HEK293 (cell line): ENCODE results near the gene IARS2.

ENCODE experiments used
- ATF2 ChIP-seq: fragments of 450-650 bp; formaldehyde crosslinking; IDR thresholded peaks from 2 replicates; pipeline ENCODE4 v1.5.1; 2016; ENCODE audit warnings: missing biosample characterization, missing genetic modification characterization, low read depth
- CTCF ChIP-seq: fragments of 450-650 bp; formaldehyde crosslinking; IDR thresholded peaks from 2 replicates; pipeline ENCODE4 v1.5.1; 2016; ENCODE audit warnings: missing biosample characterization, missing genetic modification characterization
- KLF9 ChIP-seq: fragments of 450-650 bp; formaldehyde crosslinking; IDR thresholded peaks from 2 replicates; pipeline ENCODE4 v1.5.1; 2016; ENCODE audit warnings: missing biosample characterization, missing genetic modification characterization, low read depth
- YY1 ChIP-seq: fragments of 450-650 bp; formaldehyde crosslinking; IDR thresholded peaks from 2 replicates; pipeline ENCODE4 v1.5.1; 2018; ENCODE audit warnings: missing biosample characterization, missing genetic modification characterization
- ZNF133 ChIP-seq: fragments of 450-650 bp; formaldehyde crosslinking; IDR thresholded peaks from 2 replicates; pipeline ENCODE4 v1.5.1; 2016; ENCODE audit warnings: missing biosample characterization, missing genetic modification characterization
- ZNF184 ChIP-seq: fragments of 450-650 bp; IDR thresholded peaks from 2 replicates; pipeline ENCODE4 v1.5.1; 2018; ENCODE audit warnings: missing biosample characterization, mild to moderate bottlenecking, missing genetic modification characterization
- ZNF426 ChIP-seq: fragments of 450-650 bp; formaldehyde crosslinking; IDR thresholded peaks from 2 replicates; pipeline ENCODE4 v1.5.1; 2017; ENCODE audit warnings: missing biosample characterization, missing genetic modification characterization, mild to moderate bottlenecking, inconsistent platforms, moderate library complexity
- ZNF433 ChIP-seq: fragments of 450-650 bp; formaldehyde crosslinking; IDR thresholded peaks from 2 replicates; pipeline ENCODE4 v1.5.1; 2016; ENCODE audit warnings: missing biosample characterization, missing genetic modification characterization, low read depth
- ZNF558 ChIP-seq: fragments of 450-650 bp; formaldehyde crosslinking; IDR thresholded peaks from 2 replicates; pipeline ENCODE4 v1.5.1; 2016; ENCODE audit warnings: missing biosample characterization, missing genetic modification characterization
- ZNF639 ChIP-seq: fragments of 450-650 bp; formaldehyde crosslinking; IDR thresholded peaks from 2 replicates; pipeline ENCODE4 v1.5.1; 2016; ENCODE audit warnings: missing biosample characterization, missing genetic modification characterization
- ZNF645 ChIP-seq: fragments of 450-650 bp; formaldehyde crosslinking; IDR thresholded peaks from 2 replicates; pipeline ENCODE4; 2016; ENCODE audit warnings: missing biosample characterization, missing genetic modification characterization

- TF ChIP-seq CTCF (tag by site-specific recombination) (no peak), ZNF558 (no peak), ZNF433 (tag by site-specific recombination) (no peak), ZNF184 (tag by site-specific recombination) (no peak), YY1 (tag by site-specific recombination) (no peak), ZNF645 (no peak), ZNF133 (tag by site-specific recombination) (no peak), KLF9 (tag by site-specific recombination) (no peak), ZNF426 (tag by site-specific recombination) (no peak), ZNF639 (tag by site-specific recombination) (no peak), ATF2 (tag by site-specific recombination) (no peak)
Measured at GRCh38 chr1:220044678-220045355, 49.1 kb upstream of the IARS2 start.
